Progenitor cell of endocrine pancreas (in vitro differentiated cells): ENCODE results near the gene DPYSL5. TPM values are rescaled to one million over a fixed set of nuclear protein-coding genes. Genes with fewer than 3 reads are reported as not detected.

Experiments used
- DNase-seq: peaks from one replicate; pipeline ENCODE4 v3.0.0; 2021; ENCODE audit warnings: low spot score; ENCODE audit not compliant: unreplicated experiment
- H3K27ac Mint-ChIP-seq: 2 replicates; pipeline ENCODE4 v1.8.0; 2021; ENCODE audit warnings: mild to moderate bottlenecking, moderate library complexity, mixed read lengths
- H3K27me3 Mint-ChIP-seq: 2 replicates; pipeline ENCODE4 v1.8.0; 2021; ENCODE audit warnings: mixed read lengths
- H3K36me3 Mint-ChIP-seq: 2 replicates; pipeline ENCODE4 v1.8.0; 2022; ENCODE audit warnings: mixed read lengths; ENCODE audit not compliant: insufficient read depth
- H3K4me1 Mint-ChIP-seq: 2 replicates; pipeline ENCODE4 v1.8.0; 2021; ENCODE audit warnings: low read depth, mixed read lengths
- H3K4me3 Mint-ChIP-seq: 2 replicates; pipeline ENCODE4 v1.8.0; 2021; ENCODE audit warnings: low read depth, mild to moderate bottlenecking, moderate library complexity, mixed read lengths
- H3K9me3 Mint-ChIP-seq: 2 replicates; pipeline ENCODE4 v1.8.0; 2021; ENCODE audit warnings: low read depth, mixed read lengths
- CTCF ChIP-seq: fragments of 200-600 bp; sonication (generic); IDR thresholded peaks from one replicate; pipeline ENCODE4 v1.5.0; 2021; ENCODE audit warnings: antibody characterized with exemption, mild to moderate bottlenecking; ENCODE audit not compliant: unreplicated experiment
- total RNA-seq: library from RNA; stranded (reverse); gene quantifications from 2 replicates; pipeline ENCODE4 v1.2.1, GENCODE V29; 2021

The DPYSL5 gene
- total RNA-seq, 1 donor from 2014 or later = 75.0 TPM

GRCh38 chr2:26852405-26853306 is 4.7 kb downstream of the DPYSL5 start:
- Mint-ChIP-seq H3K27ac (no peak overlapping the region), H3K27me3 (peaks cover 28% of the 10 kb centered on the region), H3K9me3 (no peaks in the 10 kb centered on the region), H3K4me3 (no peak overlapping the region), H3K4me1 (peaks cover 14% of the 10 kb centered on the region), H3K36me3 (no peaks in the 10 kb centered on the region)
- no peak for DNase-seq
- TF ChIP-seq CTCF = no peak

GRCh38 chr2:26853751-26854150 is 5.8 kb downstream of the DPYSL5 start:
- Mint-ChIP-seq H3K27me3 (peaks cover 28% of the 10 kb centered on the region), H3K9me3 (no peaks in the 10 kb centered on the region), H3K27ac (no peak overlapping the region), H3K4me1 (peaks cover 14% of the 10 kb centered on the region), H3K36me3 (no peaks in the 10 kb centered on the region), H3K4me3 (no peak overlapping the region)
- no peak for TF ChIP-seq CTCF
- no peak for DNase-seq

- Mint-ChIP-seq H3K9me3 (no peaks in the 10 kb centered on the region), H3K4me3 (no peak overlapping the region), H3K27ac (no peak overlapping the region), H3K36me3 (no peaks in the 10 kb centered on the region), H3K27me3 (peaks cover 28% of the 10 kb centered on the region), H3K4me1 (peaks cover 14% of the 10 kb centered on the region)
- TF ChIP-seq CTCF = no peak
- no peak for DNase-seq
Measured at GRCh38 chr2:26854283-26854827, 6.4 kb downstream of the DPYSL5 start.

- H3K4me3 Mint-ChIP-seq = no peak overlapping the region
- H3K9me3 Mint-ChIP-seq = no peaks in the 10 kb centered on the region
- no peak for TF ChIP-seq CTCF
- H3K36me3 Mint-ChIP-seq = no peaks in the 10 kb centered on the region
- H3K27ac Mint-ChIP-seq = no peak overlapping the region
- peaks cover 21% of the 10 kb centered on the region for H3K27me3 Mint-ChIP-seq
- H3K4me1 Mint-ChIP-seq = peaks cover 10% of the 10 kb centered on the region
- DNase-seq = no peak
Measured at GRCh38 chr2:26855466-26855865, 7.5 kb downstream of the DPYSL5 start.

GRCh38 chr2:26859622-26860021 is 11.7 kb downstream of the DPYSL5 start:
- no peak overlapping the region for H3K27ac Mint-ChIP-seq
- DNase-seq = no peak
- TF ChIP-seq CTCF = no peak
- no peaks in the 10 kb centered on the region for H3K36me3 Mint-ChIP-seq
- no peaks in the 10 kb centered on the region for H3K9me3 Mint-ChIP-seq
- no peaks in the 10 kb centered on the region for H3K27me3 Mint-ChIP-seq
- H3K4me3 Mint-ChIP-seq = no peak overlapping the region
- no peaks in the 10 kb centered on the region for H3K4me1 Mint-ChIP-seq
